ENCODE data around the gene RAB17.
"Not testable (repeated sequence)": the region's sequence is repeated elsewhere in the genome, so short reads cannot be mapped to it uniquely, and the experiment has no call there.

The RAB17 gene

GRCh38 chr2:237623428-237624403 lies 33.2 kb upstream of the RAB17 start:
- DNase-seq = no peak

- DNase-seq = no peak
These were observed 27.9 kb upstream of the RAB17 start for GRCh38 chr2:237618449-237618848.

GRCh38 chr2:237617587-237617982 lies 27.1 kb upstream of the RAB17 start:
- no peak for DNase-seq

- no peak for DNase-seq
These were observed 26.4 kb upstream of the RAB17 start for GRCh38 chr2:237616734-237617586.

DNA sequence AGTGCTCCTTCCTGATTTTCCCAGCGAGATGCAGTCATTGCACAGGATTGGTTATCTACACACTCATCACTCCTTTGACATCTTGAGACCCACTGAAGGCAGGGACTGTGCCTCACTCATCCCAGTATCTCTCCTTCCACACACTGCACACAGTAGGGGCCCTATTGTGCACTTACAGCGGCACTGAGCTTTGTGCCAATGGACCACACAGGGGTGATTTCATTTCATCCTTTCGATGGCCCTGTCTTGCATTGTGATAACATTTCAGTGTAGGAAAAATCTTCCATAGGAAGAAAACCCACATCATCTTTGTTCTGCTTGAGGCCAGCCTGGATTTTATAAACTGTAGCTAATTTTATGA lies 25.8 kb upstream of the RAB17 start:
- no peak for DNase-seq

- DNase-seq = no peak
These were observed 25.2 kb upstream of the RAB17 start for GRCh38 chr2:237615631-237616249.

DNA sequence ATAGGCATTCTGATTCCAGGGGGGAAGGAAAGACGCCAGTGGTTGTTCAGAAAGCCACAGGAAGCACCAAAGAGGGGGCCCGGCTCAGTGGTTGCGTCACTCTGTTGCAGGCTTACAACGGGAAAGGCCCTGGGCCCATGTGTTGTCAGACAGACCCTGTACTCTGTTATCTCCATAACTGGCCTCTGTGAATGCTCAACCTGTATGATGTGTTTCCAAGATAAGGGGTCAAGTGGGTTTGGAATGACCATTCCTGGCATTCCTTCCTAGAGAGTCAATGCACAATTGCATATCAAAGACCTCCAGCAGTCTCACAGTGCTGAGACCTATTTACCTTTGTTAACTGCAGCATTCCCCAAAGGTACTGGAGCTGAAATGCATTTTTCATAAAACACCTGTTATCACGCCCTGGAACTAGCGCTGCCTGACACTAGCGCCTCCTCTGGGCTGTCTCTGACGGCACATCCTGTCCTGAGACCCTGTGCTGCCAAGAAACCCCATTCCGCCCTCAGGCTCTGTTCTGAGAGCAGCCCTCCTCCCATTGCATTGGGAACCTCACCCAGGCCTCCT lies 23.7 kb upstream of the RAB17 start:
- no peak for DNase-seq

- no peak for DNase-seq
These were observed 23.1 kb upstream of the RAB17 start for GRCh38 chr2:237613679-237614078.

DNA sequence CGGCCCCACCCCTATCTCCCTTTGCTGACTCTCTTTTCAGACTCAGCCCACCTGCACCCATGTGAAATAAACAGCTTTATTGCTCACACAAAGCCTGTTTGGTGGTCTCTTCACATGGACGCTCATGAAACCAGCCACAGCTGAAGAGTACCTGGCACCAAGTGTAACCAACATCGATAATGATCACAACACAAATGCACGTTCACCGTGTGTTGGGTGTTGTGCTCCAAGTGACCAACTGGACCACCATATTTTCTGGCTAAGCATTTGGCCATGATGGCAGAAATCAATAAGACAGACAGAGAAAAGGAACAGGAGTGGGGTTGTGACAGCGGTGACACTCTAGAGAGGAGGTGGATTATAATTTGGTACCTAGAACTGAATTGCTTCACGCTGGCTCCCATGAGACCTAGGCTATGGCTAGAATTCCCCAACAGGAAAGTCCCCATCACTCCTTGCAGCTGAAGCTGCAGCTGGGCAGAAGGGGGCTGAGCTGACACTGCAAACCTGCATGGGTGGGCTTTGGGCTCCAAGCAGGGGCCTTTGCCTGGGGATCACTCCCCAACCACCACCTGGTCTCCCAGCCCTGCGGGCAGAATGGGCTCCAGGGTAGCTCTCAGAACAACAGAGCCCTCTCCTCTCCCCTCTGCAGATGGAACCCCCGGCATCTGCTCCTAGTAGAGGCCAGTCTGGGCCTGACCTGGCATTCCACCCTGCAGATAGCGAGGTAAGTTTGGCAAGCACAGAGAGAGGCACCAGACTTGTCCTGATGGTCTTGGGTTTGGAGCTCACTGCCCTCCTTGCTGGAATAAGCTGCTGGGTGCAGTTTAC lies 22.2 kb upstream of the RAB17 start:
- no peak for DNase-seq

DNA sequence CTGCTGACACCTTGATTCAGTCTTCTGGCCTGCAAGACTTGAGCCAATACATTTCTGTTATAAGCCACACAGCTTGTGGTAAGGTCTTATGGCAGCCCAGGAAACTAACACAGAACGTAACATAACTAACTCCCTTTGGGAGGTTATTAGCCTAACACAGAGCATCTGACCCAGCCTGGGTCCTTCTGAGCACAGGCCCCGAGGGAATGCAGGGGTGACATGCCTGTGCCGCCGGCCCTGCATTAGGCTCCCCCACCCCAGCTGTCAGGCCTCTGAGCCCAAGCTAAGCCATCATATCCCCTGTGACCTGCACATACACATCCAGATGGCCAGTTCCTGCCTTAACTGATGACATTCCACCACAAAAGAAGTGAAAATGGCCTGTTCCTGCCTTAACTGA lies 16.0 kb upstream of the RAB17 start:
- DNase-seq = not testable (repeated sequence)

- DNase-seq = no peak
These were observed 14.4 kb upstream of the RAB17 start for GRCh38 chr2:237604960-237605359.

- DNase-seq = no peak
These were observed 13.9 kb upstream of the RAB17 start for GRCh38 chr2:237604391-237604790.

GRCh38 chr2:237603718-237604362 lies 13.3 kb upstream of the RAB17 start:
- DNase-seq = no peak

DNA sequence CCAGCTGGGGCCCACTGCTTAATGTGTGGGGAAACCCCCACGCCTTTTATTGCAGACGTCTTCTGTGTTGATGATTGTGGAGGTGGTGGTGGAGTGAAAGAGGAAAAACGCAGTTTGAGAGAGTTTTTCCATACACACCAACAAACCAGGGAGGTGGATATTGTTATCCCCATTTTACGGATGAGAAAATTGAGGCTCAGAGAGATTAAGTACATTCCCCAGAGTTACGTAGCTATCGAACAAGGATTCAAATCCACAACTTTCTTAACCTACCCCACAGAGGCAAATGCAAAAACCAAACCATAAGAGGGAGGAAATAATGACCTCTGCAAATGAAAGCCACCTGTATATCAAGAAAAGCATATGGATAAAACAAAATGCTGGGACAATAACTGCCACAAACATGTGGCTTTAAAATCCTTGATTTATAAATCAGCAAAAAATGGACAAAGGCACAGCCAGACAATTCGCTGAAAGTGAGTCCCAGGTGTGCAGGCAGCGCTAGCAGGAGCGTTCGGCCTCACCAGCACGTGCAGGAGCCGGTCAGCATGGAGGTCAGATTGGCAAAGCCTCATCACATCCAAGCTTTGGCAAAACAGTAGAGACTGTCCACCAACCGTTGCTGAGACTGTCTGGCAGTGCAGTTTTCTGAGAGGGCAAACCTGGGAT lies 12.6 kb upstream of the RAB17 start:
- DNase-seq = no peak

DNA sequence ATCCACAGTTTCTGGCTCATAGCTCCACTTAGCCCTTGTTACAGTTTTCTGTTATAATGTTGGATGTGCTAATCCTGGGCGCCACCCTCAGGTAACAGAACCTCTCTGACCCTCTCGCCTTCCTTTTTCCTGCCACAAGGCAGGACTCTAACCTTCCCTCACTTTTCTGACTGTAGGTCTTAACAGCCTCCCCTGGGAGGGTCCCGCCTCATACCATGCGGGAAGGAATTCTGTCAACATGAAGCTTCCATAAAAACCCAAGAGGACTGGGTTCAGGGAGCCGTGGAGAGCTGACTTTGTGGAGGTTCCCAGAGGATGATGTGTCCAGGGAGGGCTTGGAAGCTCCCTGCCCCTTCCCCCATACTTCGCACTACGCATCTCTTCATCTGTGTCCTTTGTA lies 11.9 kb upstream of the RAB17 start:
- no peak for DNase-seq

DNA sequence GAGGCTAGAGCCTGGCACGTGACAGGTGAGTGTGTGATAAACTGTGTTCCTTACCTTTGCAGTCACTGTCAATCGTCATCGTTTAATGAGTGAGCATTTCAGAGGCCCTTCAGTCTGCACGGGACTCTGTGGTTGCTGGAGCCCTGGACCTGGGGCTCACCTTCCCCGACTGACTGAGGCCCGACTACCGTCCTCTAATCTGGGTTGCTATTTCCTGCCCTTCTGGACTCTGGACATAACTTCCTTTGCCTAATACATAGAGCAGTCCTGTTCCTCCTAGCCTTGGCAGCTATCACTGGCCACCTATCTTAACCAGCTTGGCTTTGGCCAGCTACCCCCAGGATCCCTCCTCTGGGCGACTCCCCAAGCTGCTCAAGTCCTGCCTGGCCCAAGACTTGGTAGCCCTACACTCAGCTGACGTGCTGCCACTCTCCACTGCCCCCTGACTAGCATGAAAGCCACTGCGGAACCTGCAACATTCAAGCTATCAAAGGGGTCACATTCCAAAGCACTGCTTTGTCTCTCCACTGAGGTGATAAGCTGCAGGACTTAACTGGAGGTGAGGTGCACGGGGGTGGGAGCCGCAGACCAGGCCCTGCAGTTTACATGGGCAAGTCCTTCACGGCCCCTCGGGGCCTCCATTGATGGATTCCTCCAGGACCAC lies 11.1 kb upstream of the RAB17 start:
- DNase-seq = no peak

DNA sequence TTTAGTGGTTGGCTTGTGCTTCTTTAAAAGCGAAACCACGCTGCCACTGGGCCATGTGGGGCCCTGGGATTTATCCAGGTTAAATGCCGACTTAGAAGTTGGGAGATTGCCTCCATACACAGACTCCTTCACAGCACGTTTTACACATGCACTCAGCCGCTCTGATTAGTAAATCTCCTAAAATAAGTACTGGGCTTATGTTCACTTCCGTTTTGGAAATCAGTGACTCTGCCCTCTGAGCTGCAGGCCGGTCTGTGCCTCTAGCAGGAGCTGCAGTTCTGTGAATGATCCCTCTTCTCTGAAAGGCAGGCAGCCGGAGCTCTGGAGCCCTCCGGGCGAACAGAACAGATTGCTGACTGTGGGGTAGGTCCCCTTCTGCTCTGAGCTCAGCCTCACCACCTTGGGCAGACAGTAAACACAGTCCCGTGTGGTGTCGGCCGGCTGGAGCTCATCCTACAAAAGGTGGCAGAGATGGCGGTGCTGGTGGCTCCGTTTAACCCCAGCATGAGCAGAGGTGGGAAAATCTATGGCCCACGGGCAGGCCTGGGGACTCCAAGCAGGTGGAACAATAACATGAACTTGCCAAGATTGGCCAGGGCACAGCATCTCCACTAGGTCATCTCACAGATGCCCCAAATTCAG lies 9.8 kb upstream of the RAB17 start:
- DNase-seq = no peak

DNA sequence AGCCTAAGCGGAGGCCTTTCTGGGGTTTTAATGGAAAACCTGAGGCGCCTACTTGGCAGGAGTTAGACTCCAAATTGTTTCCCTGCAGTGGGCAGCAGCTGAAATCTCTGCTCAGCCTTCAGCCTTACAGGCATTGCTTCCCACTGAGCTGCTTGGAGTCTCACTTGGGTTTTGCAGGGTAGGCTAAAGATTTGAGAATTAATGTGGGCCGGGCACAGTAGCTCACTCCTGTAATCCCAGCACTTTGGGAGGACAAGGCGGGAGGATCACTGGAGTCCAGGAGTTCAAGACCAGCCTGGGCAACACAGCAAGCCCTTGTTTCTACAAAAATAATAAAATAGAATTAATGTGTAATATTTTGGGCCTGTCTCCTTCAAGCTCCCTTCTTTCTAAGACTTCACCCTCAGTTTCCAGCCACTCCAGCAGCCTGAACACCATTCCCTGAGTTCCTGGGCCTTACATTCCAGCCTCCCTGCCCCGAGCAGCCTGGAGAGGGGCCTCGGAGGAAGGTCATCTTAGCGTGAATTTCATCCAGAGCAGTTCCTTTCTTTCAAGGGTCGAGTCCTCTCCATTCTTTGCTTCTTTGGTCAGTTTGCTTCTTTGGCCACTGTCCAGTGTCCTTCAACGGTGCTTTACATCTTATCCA lies 9.1 kb upstream of the RAB17 start:
- no peak for DNase-seq

GRCh38 chr2:237598468-237599208 lies 8.1 kb upstream of the RAB17 start:
- no peak for DNase-seq

Measured in DMS79 (cell line).